GM23248 (cell line): ENCODE data around the gene SNTG2.

ENCODE experiments used
- EZH2 ChIP-seq: fragments of 200-600 bp; sonication (generic); IDR thresholded peaks from 2 replicates; pipeline ENCODE4 v1.6.1; 2018; ENCODE audit warnings: antibody characterized with exemption, mild to moderate bottlenecking; ENCODE audit not compliant: insufficient read depth, poor library complexity, severe bottlenecking
- EZH2phosphoT487 ChIP-seq: fragments of 200-600 bp; sonication (generic); IDR thresholded peaks from 2 replicates; pipeline ENCODE4 v1.6.1; 2018; ENCODE audit warnings: antibody characterized with exemption, moderate library complexity, mild to moderate bottlenecking, low read depth; ENCODE audit not compliant: insufficient read depth

DNA sequence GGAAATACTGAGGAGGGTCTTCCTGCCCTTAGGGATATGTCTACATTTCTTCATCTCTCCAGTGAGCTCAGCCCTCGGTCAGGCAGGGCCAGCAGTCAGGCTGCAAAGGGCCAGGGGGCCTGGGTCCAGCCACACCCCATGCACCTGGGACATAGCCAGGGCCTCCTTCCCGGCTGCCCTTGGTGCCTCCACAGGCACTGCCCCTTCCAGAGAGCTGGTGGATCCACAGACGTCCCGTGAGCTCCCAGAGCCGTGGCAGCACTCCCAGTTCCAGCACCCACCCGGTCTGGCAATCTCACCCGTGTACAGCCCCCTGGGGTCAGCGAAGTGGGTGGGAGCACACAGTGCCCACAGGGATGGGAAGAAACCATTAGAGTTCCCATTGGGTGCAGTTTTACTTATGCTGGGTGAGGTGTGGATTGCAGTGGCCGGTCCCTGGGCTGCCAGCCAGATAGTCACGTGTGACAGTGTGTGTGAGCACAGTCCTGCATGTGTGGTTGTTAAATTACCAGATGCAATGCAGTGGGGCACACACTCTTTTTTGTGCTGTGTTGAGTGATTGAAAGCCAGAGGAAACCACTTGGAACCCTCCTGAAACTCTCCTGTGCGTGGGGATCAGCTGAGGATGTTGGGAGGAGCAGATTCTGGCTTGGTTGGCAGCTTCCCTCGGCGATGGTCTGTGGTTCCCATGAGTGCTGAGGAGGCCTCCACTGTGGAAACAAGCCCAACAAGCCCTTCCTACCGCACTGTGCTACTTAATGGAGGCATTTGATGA, 131.0 kb downstream of the SNTG2 start:
- no peak for TF ChIP-seq EZH2
- TF ChIP-seq EZH2phosphoT487: no peak
